ENCODE results near the gene HUNK.

- TF ChIP-seq POLR2AphosphoS5 (IDR thresholded peaks at IDR 0.05; ENCODE audit: low read depth, low read length) (no peak), REST (IDR thresholded peaks at IDR 0.05; ENCODE audit: insufficient read depth in 1 of 2, low read depth in 2 of 2, low read length in 2 of 2) (no peak), SIN3A (IDR thresholded peaks at IDR 0.05; ENCODE audit: borderline replicate concordance, insufficient read depth, low read length) (no peak), TAF1 (IDR thresholded peaks at IDR 0.05; ENCODE audit: borderline replicate concordance, insufficient read depth, low read length) (no peak)
Measured at GRCh38 chr21:31946231-31946630, 73.4 kb downstream of the HUNK start.
